Activated naive CD4-positive, alpha-beta T cell treated with anti-CD3 and anti-CD28 coated beads for 36 hours (primary cell): Measurements from ENCODE around the gene FOXG1. TPM values are rescaled to one million over a fixed set of nuclear protein-coding genes. Genes with fewer than 3 reads are reported as not detected.
A peak's percentile ranks its signal among the peaks of the same experiment; 100 is the strongest.

Experiments used
- CTCF ChIA-PET: fragments of 350-600 bp; sonication (Branson Sonifier 250); formaldehyde crosslinking; loops from one replicate; lab custom pipeline; 2021; ENCODE audit warnings: antibody characterized with exemption; lab: Charles Lee
- DNase-seq: peaks from one replicate; pipeline ENCODE4 v3.0.0-alpha.2; 2020
- H3K27ac Mint-ChIP-seq: one replicate; pipeline ENCODE4 v1.8.0; 2021; ENCODE audit warnings: mild to moderate bottlenecking, mixed read lengths
- H3K27me3 Mint-ChIP-seq: one replicate; pipeline ENCODE4 v1.8.0; 2021; ENCODE audit warnings: low read depth, mixed read lengths
- H3K36me3 Mint-ChIP-seq: one replicate; pipeline ENCODE4 v1.8.0; 2021; ENCODE audit warnings: low read depth, mixed read lengths
- H3K4me1 Mint-ChIP-seq: one replicate; pipeline ENCODE4 v1.8.0; 2021; ENCODE audit warnings: low read depth, mixed read lengths
- H3K4me3 Mint-ChIP-seq: one replicate; pipeline ENCODE4 v1.8.0; 2021; ENCODE audit warnings: mild to moderate bottlenecking, moderate library complexity, mixed read lengths
- H3K9me3 Mint-ChIP-seq: one replicate; pipeline ENCODE4 v1.8.0; 2021; ENCODE audit warnings: mixed read lengths
- intact Hi-C: fragments of 100-400 bp; cut with micrococcal nuclease; formaldehyde crosslinking; loops from one replicate; pipeline ENCODE4 v1.15.1; 2023
- total RNA-seq, 2 experiments: library from RNA; stranded (reverse); gene quantifications; one replicate each; pipeline ENCODE4 v1.2.3, GENCODE V29; 2021

The FOXG1 gene
- total RNA-seq = not detected

DNA sequence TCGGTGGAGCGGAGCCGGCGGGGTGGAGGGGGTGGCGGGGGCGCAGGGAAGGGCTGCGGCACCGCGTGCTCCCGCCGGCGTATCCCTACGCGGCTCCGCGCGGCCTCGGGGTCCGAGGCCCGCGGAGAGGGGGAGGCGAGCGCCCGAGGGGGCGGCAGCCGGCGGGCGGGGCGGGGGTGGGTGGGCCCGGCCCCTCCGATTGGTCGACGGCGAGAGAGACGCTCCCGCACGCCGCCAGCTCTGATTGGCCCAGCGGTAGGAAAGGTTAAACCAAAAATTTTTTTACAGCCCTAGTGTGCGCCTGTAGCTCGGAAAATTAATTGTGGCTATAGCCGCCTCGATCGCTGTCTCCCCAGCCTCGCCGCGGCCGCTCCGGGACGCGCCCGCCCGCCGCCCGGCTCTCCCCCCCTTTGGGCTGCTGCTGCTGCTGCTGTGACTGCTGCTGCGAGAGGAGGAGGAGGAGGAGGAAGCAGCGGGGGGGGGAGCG, at the start of gene FOXG1:
Gene FOXG1, plus strand, starts transcription at position 319 of the 487 bp plus-strand sequence. CDS start 493 bp downstream, outside the sequence.
- Mint-ChIP-seq H3K36me3 (peaks cover 8% of the 10 kb centered on the region), H3K27ac (no peak within 1 kb of the TSS), H3K9me3 (no peaks in the 10 kb centered on the region), H3K27me3 (peaks cover 65% of the 10 kb centered on the region), H3K4me1 (peaks cover 22% of the 10 kb centered on the region), H3K4me3 (peak within 1 kb of the TSS; percentile 41)
- intact Hi-C loops = no loop called here
- no peak for DNase-seq
- CTCF ChIA-PET = interaction anchor here (1.0 kb wide), 1 partner anchor 16 kb away, joined by 3 read pairs; no protein-coding TSS in a partner anchor

DNA sequence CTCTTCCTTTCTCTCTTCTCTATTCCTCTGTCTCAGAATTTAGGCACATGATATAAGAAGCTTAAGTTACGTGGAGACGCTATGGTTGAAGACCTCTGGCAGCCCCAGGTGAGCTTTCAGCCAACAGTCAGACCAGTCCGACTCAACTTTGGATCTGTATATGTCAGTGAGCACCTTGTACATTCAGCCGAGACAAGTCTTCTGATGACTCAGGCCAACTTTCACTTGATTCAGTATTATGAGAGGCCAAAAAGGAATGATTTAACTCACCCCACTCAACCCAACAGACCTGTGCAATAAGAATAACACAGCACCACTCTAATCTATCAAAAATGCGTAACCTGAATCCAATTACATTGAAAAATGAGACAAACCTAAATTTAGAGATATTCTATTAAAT, 47.5 kb upstream of the FOXG1 start:
- no peak overlapping the region for H3K4me3 Mint-ChIP-seq
- intact Hi-C loops = no loop called here
- DNase-seq = no peak
- H3K36me3 Mint-ChIP-seq = no peaks in the 10 kb centered on the region
- CTCF ChIA-PET = no interaction called here
- no peaks in the 10 kb centered on the region for H3K4me1 Mint-ChIP-seq
- H3K27me3 Mint-ChIP-seq = no peaks in the 10 kb centered on the region
- H3K9me3 Mint-ChIP-seq = peaks cover 8% of the 10 kb centered on the region
- no peak overlapping the region for H3K27ac Mint-ChIP-seq

DNA sequence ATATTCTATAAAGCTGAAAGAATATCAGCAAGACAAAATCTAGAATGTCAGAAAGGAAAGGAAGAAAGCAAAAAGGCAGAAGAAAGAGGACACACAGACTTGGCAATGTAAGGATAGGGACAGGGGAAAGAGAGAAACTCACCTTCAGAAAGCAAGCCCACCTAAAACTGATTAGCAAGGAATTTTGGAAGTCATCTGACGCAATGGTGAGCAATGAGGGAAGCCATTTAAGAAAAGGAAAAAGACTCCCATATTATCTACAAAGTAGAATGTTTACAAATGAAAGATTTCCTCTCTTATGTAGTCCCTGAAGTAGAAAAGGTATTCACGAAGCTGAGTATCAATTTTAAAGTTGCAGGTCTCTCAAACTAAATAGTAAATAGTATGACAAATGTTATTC, 35.2 kb upstream of the FOXG1 start:
- intact Hi-C loops = no loop called here
- CTCF ChIA-PET = no interaction called here
- DNase-seq = no peak
- Mint-ChIP-seq H3K4me1 (no peaks in the 10 kb centered on the region), H3K27me3 (no peaks in the 10 kb centered on the region), H3K9me3 (peaks cover 5% of the 10 kb centered on the region), H3K36me3 (no peaks in the 10 kb centered on the region), H3K4me3 (no peak overlapping the region), H3K27ac (no peak overlapping the region)

DNA sequence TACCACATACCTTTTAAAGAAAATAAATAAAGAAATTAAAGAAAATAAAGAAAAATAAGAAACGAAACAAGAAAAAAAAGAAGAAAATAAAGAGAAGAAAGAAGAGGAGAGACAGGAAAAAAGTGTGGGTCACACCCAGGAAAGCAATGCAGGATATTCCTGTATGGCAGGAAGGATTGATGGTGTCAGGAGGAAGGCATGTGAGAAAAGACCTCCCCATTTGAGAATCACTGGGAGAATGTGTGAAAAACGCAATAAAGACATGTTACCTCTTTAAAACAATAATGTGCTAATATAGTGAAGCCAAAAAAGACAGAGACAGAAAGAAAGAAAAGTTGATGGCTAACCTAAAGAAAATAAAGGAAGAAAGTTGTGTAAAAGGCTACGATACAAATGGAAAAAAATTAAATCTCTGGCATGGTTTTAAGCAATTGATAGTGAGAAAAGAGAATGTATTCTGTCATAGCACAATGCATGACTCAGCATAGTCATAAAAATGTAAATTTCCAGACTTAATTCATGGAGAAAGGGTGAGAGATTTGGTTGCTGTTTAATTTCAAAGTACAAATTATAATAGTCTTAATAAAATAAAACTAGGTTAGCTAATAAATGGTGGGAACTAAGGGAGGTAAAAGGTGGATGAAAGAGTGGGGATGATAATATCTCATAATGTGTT, 24.3 kb upstream of the FOXG1 start:
- DNase-seq = no peak
- Mint-ChIP-seq H3K4me1 (no peaks in the 10 kb centered on the region), H3K4me3 (no peak overlapping the region), H3K27ac (no peak overlapping the region), H3K9me3 (peaks cover 17% of the 10 kb centered on the region), H3K36me3 (no peaks in the 10 kb centered on the region), H3K27me3 (no peaks in the 10 kb centered on the region)
- CTCF ChIA-PET = no interaction called here
- intact Hi-C loops = no loop called here

DNA sequence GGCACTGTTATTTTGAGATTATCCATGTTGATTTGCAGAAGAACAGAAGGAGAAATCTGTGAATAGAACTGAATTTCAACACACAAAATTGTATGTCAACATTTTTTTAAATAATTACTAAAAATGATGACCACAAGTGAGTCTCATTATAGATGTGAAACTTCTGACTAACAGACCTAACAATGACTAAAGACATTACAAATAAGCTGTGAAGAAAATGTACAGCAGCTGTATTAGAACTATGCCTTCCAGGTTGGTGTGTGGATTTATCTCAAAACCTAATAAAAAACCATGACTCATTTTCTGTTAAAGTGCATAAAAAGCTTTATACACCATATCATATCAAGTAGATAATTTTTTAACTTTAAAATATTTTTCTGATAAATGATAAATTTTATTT, 22.5 kb upstream of the FOXG1 start:
- H3K27ac Mint-ChIP-seq = no peak overlapping the region
- CTCF ChIA-PET = no interaction called here
- H3K4me1 Mint-ChIP-seq = no peaks in the 10 kb centered on the region
- no peak for DNase-seq
- H3K27me3 Mint-ChIP-seq = no peaks in the 10 kb centered on the region
- no peaks in the 10 kb centered on the region for H3K36me3 Mint-ChIP-seq
- H3K4me3 Mint-ChIP-seq = no peak overlapping the region
- H3K9me3 Mint-ChIP-seq = peaks cover 13% of the 10 kb centered on the region
- intact Hi-C loops = no loop called here

DNA sequence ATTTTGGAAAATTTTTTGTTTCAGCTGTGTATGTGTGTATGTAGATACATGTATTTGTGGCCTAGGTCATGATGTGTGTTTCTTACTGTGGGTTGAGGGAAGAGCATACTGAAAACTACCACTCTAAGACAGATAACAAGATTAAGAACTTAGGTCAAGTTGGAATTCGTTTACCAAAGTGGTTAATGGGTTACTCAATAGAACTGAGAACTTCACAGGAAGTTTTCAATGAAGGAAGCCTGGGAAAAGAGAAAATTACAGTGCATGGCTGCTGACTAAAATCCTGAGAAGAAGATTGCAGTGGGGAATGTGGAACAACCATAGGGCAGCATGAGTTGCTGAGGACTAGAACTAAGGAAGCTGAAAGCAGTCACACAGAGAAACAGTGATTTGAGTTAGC, 21.4 kb upstream of the FOXG1 start:
- H3K27me3 Mint-ChIP-seq = peaks cover 2% of the 10 kb centered on the region
- H3K4me3 Mint-ChIP-seq = no peak overlapping the region
- H3K9me3 Mint-ChIP-seq = peaks cover 13% of the 10 kb centered on the region
- CTCF ChIA-PET = interaction anchor here (1.1 kb wide), 1 partner anchor 9 kb away, joined by 3 read pairs; no protein-coding TSS in a partner anchor
- H3K27ac Mint-ChIP-seq = no peak overlapping the region
- no peaks in the 10 kb centered on the region for H3K4me1 Mint-ChIP-seq
- DNase-seq = no peak
- intact Hi-C loops = no loop called here
- H3K36me3 Mint-ChIP-seq = no peaks in the 10 kb centered on the region

DNA sequence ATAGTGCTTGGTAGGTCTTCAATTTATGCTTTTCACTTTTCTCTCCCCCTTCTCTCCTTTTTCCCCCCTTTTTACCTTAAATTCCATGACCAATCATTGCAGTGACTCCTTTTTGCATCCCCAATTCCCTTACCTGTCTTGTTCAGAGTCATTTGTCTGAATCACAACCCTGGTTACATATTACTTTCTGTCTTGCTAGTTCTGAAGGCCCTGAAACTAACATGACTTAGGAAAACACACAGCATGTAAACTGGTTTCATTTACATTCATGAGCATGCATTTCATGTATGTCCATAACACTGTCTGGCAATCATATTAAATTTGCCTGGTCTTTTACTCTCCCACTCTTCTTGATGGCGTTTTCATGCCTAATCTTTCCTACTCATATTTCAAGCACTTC, 20.3 kb upstream of the FOXG1 start:
- CTCF ChIA-PET = interaction anchor here (1.1 kb wide), 1 partner anchor 8 kb away, joined by 3 read pairs; no protein-coding TSS in a partner anchor
- H3K27ac Mint-ChIP-seq = no peak overlapping the region
- H3K4me3 Mint-ChIP-seq = no peak overlapping the region
- no peak for DNase-seq
- H3K27me3 Mint-ChIP-seq = peaks cover 4% of the 10 kb centered on the region
- no peaks in the 10 kb centered on the region for H3K36me3 Mint-ChIP-seq
- no peaks in the 10 kb centered on the region for H3K4me1 Mint-ChIP-seq
- peaks cover 13% of the 10 kb centered on the region for H3K9me3 Mint-ChIP-seq
- intact Hi-C loops = no loop called here

DNA sequence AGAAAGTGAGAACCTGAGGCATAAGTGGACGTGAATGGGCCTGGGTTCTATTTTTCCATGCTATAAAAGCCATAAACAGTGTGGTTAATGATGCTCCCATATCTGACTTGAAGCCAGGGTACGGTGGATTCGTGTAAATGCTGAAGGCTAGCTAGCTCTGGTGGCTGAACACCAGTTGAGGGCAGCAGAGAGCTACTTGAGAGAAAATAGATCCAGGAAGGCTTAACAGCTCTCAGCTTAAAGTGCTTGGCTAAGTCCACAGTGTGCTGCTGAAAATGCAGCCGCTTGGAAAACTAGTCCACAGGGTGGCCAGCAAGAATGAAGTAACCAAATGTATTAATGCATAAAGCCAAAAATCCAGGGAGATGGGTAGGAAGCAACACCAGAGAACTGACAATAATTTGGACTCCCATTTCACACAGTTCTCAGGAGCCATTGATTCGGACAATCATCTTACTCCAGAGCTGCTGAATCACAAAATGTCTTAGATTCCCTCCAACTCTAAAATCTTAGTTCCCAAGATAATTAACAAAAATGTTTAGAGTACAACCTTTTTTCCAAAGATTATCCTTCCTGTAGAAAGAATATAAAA, 15.0 kb upstream of the FOXG1 start:
- CTCF ChIA-PET = interaction anchor here (0.6 to 0.9 kb wide), 3 partner anchors 13 to 1520 kb away, joined by 3 read pairs; no protein-coding TSS in a partner anchor
- intact Hi-C loops = loop anchor here (5.0 to 10.0 kb wide), 3 partner anchors 771 to 1693 kb away; no protein-coding TSS in a partner anchor
- peak; percentile 31 for DNase-seq
- Mint-ChIP-seq H3K36me3 (peaks cover 2% of the 10 kb centered on the region), H3K27me3 (peaks cover 40% of the 10 kb centered on the region), H3K4me1 (no peaks in the 10 kb centered on the region), H3K27ac (no peak overlapping the region), H3K4me3 (no peak overlapping the region), H3K9me3 (peaks cover 10% of the 10 kb centered on the region)

DNA sequence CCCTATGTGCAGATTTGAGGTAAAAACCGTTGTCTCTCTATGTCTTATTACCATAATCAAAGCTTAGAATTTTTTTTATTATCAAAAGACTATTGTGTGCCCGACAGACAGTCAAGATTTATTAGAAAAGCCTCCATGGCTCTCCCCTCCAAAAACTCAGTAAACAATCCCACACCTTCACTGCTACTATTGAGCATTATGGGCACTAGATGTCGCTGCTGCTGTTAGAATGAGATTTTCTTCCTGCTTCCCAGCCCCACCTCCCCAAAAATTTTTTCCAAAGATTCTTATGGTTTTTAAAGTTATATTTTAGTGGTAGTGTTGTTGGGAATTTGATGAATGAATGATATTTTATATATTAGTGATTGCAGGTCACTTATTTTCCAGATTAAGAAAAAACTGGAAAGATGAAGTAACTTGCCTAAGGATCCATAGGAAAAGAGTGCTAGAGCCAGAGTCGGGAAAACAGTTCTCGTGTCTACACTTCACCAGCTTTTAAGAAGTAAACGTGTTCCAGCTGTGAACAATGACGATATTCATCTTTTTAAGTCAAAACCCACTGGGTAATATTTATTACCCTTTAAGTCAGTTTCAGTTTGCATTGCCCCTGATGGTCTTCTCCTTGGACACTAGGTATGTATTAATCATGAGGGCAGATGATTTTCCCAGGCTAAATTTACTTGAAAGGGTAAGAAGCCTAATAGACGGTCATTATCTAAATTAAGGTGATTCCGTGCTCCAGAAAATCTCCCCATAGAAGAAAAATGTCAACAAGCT, 12.2 kb upstream of the FOXG1 start:
- Mint-ChIP-seq H3K36me3 (peaks cover 3% of the 10 kb centered on the region), H3K4me1 (no peaks in the 10 kb centered on the region), H3K27me3 (peaks cover 62% of the 10 kb centered on the region), H3K9me3 (peaks cover 4% of the 10 kb centered on the region), H3K4me3 (no peak overlapping the region), H3K27ac (no peak overlapping the region)
- intact Hi-C loops = loop anchor here (1.0 to 10.0 kb wide), 5 partner anchors 468 to 1690 kb away; no protein-coding TSS in a partner anchor
- CTCF ChIA-PET = interaction anchor here (0.7 to 1.2 kb wide), 8 partner anchors 8 to 1518 kb away, joined by 3 read pairs; no protein-coding TSS in a partner anchor
- DNase-seq = peak; percentile 22

DNA sequence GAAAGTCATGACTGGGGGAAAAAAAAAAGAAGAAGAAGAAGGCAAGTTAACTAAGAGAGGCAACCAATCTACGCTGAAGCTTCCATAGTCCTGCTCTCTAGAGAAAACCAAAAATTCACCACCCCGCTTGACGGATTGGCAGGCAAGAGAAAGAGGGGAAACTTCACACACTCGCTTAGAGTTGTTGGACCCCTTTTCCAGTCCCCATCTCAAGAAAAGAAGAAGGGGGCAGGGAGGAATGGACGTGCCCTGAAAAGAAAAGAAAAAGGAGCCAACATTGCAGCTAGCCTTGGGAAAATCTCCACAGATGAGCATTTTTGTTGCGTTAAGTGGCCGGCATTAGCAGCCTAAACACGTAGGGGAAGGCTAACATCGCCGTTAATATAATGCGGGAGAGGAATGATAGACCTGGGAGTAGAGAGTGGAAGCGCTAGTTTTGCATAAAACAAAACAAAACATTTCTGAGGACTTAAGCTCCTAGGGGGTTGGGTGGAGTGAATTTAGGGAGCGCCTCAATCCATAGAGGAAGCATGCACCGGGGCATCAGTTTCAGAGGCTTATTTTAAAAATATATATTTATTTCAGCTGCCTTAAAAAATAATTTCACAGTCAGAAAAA, 11.3 kb upstream of the FOXG1 start:
- CTCF ChIA-PET = interaction anchor here (0.6 to 1.2 kb wide), 4 partner anchors 766 to 1515 kb away, joined by 3 to 7 read pairs (median 3); no protein-coding TSS in a partner anchor
- Mint-ChIP-seq H3K27me3 (peaks cover 68% of the 10 kb centered on the region), H3K4me3 (no peak overlapping the region), H3K36me3 (peaks cover 3% of the 10 kb centered on the region), H3K4me1 (no peaks in the 10 kb centered on the region), H3K9me3 (peaks cover 4% of the 10 kb centered on the region), H3K27ac (no peak overlapping the region)
- DNase-seq = no peak
- intact Hi-C loops = loop anchor here (2.0 to 10.0 kb wide), 3 partner anchors 467 to 1689 kb away; no protein-coding TSS in a partner anchor

DNA sequence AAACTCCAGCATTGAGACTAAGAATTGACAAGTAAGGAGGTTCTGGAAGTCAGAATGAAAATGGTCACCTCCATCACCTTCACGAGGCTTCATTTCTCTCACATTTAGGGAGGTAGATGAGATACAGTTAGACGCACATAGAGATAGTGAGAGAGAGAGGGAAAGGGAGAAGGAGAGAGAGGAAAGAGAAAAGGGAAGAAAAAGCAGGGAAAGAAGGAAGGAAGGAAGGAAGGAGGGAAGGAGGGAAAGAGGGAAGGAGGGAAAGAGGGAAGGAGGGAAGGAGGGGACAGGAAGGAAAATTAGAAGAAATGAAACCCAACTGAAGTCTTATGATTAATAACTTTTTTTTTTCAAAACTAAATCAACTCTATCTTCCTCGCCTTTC, 10.7 kb upstream of the FOXG1 start:
- intact Hi-C loops = loop anchor here (2.0 to 10.0 kb wide), 4 partner anchors 19 to 1689 kb away; no protein-coding TSS in a partner anchor
- H3K27ac Mint-ChIP-seq = no peak overlapping the region
- peaks cover 4% of the 10 kb centered on the region for H3K9me3 Mint-ChIP-seq
- H3K36me3 Mint-ChIP-seq = peaks cover 3% of the 10 kb centered on the region
- CTCF ChIA-PET = interaction anchor here (0.6 to 1.2 kb wide), 3 partner anchors 766 to 1514 kb away, joined by 3 to 7 read pairs (median 3); no protein-coding TSS in a partner anchor
- H3K27me3 Mint-ChIP-seq = peaks cover 72% of the 10 kb centered on the region
- H3K4me3 Mint-ChIP-seq = no peak overlapping the region
- no peaks in the 10 kb centered on the region for H3K4me1 Mint-ChIP-seq
- no peak for DNase-seq
